IPS-18c (cell line): ENCODE data around the gene TRAP1.

Experiments used
- H3K4me3 ChIP-seq: 2 replicates; pipeline ENCODE4 v1.7.0; 2013; ENCODE audit warnings: low read depth, mild to moderate bottlenecking, low read length, moderate library complexity; ENCODE audit not compliant: insufficient read depth
- H3K9me3 ChIP-seq: one replicate; pipeline ENCODE4 v1.6.1; 2013; ENCODE audit warnings: mild to moderate bottlenecking, low read length, moderate library complexity; ENCODE audit not compliant: control insufficient read depth, insufficient read depth

The TRAP1 gene

GRCh38 chr16:3694051-3694450 is 23.3 kb downstream of the TRAP1 start:
- H3K4me3 ChIP-seq: no peak overlapping the region
- H3K9me3 ChIP-seq: no peaks in the 10 kb centered on the region

- no peaks in the 10 kb centered on the region for H3K9me3 ChIP-seq
- H3K4me3 ChIP-seq: no peak overlapping the region
Observed at GRCh38 chr16:3691761-3692160, 25.6 kb downstream of the TRAP1 start.

- no peaks in the 10 kb centered on the region for H3K9me3 ChIP-seq
- no peak overlapping the region for H3K4me3 ChIP-seq
Observed at GRCh38 chr16:3690980-3691720, 26.2 kb downstream of the TRAP1 start.

GRCh38 chr16:3690470-3690928 is 26.8 kb downstream of the TRAP1 start:
- Histone ChIP-seq H3K4me3 (no peak overlapping the region), H3K9me3 (no peaks in the 10 kb centered on the region)

- H3K9me3 ChIP-seq: no peaks in the 10 kb centered on the region
- H3K4me3 ChIP-seq: no peak overlapping the region
Observed at GRCh38 chr16:3689731-3690130, 27.6 kb downstream of the TRAP1 start.

GRCh38 chr16:3687792-3688191 is 29.5 kb downstream of the TRAP1 start:
- no peak overlapping the region for H3K4me3 ChIP-seq
- no peaks in the 10 kb centered on the region for H3K9me3 ChIP-seq

- no peak overlapping the region for H3K4me3 ChIP-seq
Observed at GRCh38 chr16:3687021-3687420, 30.3 kb downstream of the TRAP1 start.

GRCh38 chr16:3681206-3681605 is 36.1 kb downstream of the TRAP1 start:
- H3K9me3 ChIP-seq: no peaks in the 10 kb centered on the region
- no peak overlapping the region for H3K4me3 ChIP-seq

More at GRCh38 chr16:3687021-3687420, 30.3 kb downstream of the TRAP1 start:
- H3K9me3 ChIP-seq: no peaks in the 10 kb centered on the region

- Histone ChIP-seq H3K9me3 (no peaks in the 10 kb centered on the region), H3K4me3 (no peak overlapping the region)
Observed at GRCh38 chr16:3677994-3678393, 39.3 kb downstream of the TRAP1 start.

GRCh38 chr16:3675601-3676130 is 41.7 kb downstream of the TRAP1 start:
- H3K4me3 ChIP-seq: no peak overlapping the region
- no peaks in the 10 kb centered on the region for H3K9me3 ChIP-seq

- Histone ChIP-seq H3K4me3 (no peak overlapping the region), H3K9me3 (no peaks in the 10 kb centered on the region)
Observed at GRCh38 chr16:3674513-3675295, 42.6 kb downstream of the TRAP1 start.

- H3K9me3 ChIP-seq: no peaks in the 10 kb centered on the region
- H3K4me3 ChIP-seq: no peak overlapping the region
Observed at GRCh38 chr16:3673676-3674377, 43.5 kb downstream of the TRAP1 start.

- Histone ChIP-seq H3K4me3 (no peak overlapping the region), H3K9me3 (no peaks in the 10 kb centered on the region)
Observed at GRCh38 chr16:3673201-3673600, 44.1 kb downstream of the TRAP1 start.

GRCh38 chr16:3672571-3673041 is 44.7 kb downstream of the TRAP1 start:
- no peaks in the 10 kb centered on the region for H3K9me3 ChIP-seq
- no peak overlapping the region for H3K4me3 ChIP-seq

- H3K4me3 ChIP-seq: no peak overlapping the region
- no peaks in the 10 kb centered on the region for H3K9me3 ChIP-seq
Observed at GRCh38 chr16:3671424-3671823, 45.9 kb downstream of the TRAP1 start.

GRCh38 chr16:3670711-3671110 is 46.6 kb downstream of the TRAP1 start:
- Histone ChIP-seq H3K9me3 (no peaks in the 10 kb centered on the region), H3K4me3 (no peak overlapping the region)

GRCh38 chr16:3669082-3669481 is 48.2 kb downstream of the TRAP1 start:
- no peak overlapping the region for H3K4me3 ChIP-seq
- no peaks in the 10 kb centered on the region for H3K9me3 ChIP-seq
